HG02852 (cell line): ENCODE results near the gene PYGB.

ENCODE experiments used
- ATAC-seq: cut with Tn5 transposase; IDR thresholded peaks from one replicate; pipeline ENCODE4 v1.9.1; 2021; ENCODE audit warnings: mild to moderate bottlenecking, moderate library complexity; ENCODE audit not compliant: unreplicated experiment

Gene PYGB

GRCh38 chr20:25269057-25269832 is 21.4 kb downstream of the PYGB start:
- ATAC-seq = no peak

GRCh38 chr20:25269833-25270170 is 21.9 kb downstream of the PYGB start:
- ATAC-seq = no peak

GRCh38 chr20:25270829-25271251 is 23.0 kb downstream of the PYGB start:
- no peak for ATAC-seq

GRCh38 chr20:25271486-25272222 is 23.8 kb downstream of the PYGB start:
- no peak for ATAC-seq

GRCh38 chr20:25272223-25273000 is 24.5 kb downstream of the PYGB start:
- ATAC-seq = no peak

- no peak for ATAC-seq
Observed at GRCh38 chr20:25273046-25273445, 25.2 kb downstream of the PYGB start.

- ATAC-seq = no peak
Observed at GRCh38 chr20:25273541-25274358, 25.9 kb downstream of the PYGB start.

GRCh38 chr20:25274481-25274880 is 26.6 kb downstream of the PYGB start:
- ATAC-seq = no peak

- ATAC-seq = no peak
Observed at GRCh38 chr20:25274891-25275812, 27.3 kb downstream of the PYGB start.

GRCh38 chr20:25275813-25276532 is 28.1 kb downstream of the PYGB start:
- no peak for ATAC-seq

GRCh38 chr20:25276533-25277050 is 28.7 kb downstream of the PYGB start:
- ATAC-seq = no peak

GRCh38 chr20:25277051-25277801 is 29.3 kb downstream of the PYGB start:
- ATAC-seq = no peak

GRCh38 chr20:25277941-25278521 is 30.1 kb downstream of the PYGB start:
- no peak for ATAC-seq

GRCh38 chr20:25278636-25279361 is 30.9 kb downstream of the PYGB start:
- no peak for ATAC-seq

GRCh38 chr20:25279403-25279802 is 31.5 kb downstream of the PYGB start:
- no peak for ATAC-seq

GRCh38 chr20:25280051-25280573 is 32.2 kb downstream of the PYGB start:
- no peak for ATAC-seq
